GM18867 (cell line): ENCODE results near the gene RHEX.

Experiments
- ATAC-seq: cut with Tn5 transposase; IDR thresholded peaks from one replicate; pipeline ENCODE4 v1.9.1; 2021; ENCODE audit warnings: mild to moderate bottlenecking, moderate library complexity; ENCODE audit not compliant: unreplicated experiment

RHEX gene

DNA sequence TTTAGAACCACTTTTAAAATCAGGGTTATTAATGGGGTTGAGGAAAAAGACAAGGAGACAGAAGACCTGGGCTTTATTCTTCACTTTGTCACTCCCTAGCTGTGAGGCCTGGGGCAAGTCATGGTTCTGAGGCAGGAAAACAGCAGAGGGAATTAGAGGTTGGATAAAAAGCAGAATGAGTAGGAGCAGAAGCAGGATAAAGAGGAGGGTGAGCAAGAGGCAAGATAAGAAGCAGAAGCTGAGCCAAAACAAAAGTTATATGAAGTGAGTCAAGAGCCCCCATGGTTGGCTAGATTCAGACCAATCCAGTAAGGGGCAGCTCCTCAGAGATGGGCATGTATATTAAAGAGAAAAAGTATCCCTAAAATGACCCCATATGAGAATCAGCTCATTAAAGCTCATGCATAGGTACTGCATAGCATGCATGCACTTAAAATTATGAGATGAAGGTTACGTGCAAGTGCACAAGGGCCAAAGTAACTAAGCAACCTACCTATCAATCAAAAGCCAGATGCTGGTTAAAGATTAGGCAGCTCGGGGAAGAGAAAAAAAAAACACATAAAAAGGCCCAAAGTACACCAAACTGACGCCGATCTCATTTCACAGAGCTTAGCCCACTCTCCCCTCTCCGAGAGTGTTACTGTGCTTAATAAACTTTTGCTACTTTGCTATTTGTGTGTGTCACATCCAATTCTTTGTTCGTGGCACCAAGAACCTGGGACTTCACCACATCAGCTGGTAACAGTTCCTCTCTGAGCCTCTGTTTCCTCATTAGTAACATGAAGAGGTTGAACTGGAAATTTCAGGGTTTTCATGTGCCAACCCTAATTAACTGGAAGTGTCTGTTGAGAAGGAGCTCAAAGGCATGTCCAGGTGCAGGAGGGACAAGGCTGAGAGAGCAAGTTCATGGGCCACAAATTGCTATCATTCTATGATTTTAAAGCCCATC, 62.0 kb downstream of the RHEX start:
- ATAC-seq = no peak

DNA sequence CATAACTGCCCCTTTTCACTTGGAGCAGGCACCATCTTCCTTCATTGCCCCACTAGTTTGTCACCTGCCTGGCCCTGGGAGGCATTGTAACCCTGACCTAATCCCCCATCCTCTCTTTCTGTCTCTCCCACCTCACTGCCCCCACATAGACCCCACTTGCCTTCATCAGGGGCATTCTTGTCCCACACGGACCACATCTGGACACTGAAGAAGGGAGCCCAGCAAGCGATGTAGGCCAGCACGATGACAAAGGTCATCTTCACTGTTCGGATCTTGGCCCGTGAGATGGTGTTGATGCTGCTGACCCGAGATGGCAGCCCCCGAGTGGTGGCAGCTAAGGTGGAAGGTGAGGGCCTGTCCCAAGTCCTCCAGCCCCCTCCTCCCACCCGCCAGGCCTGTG, 62.8 kb downstream of the RHEX start:
- no peak for ATAC-seq

DNA sequence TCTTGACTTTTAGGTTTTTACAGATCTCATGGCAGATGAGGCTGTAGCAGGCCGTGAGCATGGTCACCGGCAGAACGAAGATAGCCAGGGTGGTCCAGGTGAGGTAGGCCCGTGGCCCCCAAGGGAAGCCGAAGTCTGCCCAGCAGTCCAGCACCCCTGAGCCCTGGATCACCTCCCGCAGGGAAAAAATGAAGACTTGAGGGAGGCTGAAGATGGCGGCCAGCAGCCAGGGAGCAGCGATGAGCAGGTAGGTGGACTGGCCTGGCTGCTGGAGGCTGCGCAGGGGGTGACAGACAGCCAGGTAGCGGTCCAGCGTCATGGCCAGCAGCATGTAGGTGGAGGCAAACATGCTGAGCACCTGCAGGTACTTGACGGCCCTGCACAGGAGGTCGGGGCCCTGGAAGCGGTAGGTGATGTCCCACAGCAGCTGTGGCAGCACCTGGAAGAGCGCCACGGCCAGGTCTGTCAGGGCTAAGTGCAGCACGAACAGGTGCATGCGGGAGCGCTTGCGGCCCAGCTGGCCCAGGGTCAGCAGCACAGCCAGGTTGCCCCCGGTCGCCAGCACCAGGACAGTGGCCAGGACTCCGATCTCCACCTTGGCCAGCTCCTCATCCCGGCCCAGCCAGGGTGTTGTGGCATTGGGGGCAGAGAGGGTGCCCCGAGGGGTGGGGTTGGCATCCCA, 63.4 kb downstream of the RHEX start:
- ATAC-seq = no peak

DNA sequence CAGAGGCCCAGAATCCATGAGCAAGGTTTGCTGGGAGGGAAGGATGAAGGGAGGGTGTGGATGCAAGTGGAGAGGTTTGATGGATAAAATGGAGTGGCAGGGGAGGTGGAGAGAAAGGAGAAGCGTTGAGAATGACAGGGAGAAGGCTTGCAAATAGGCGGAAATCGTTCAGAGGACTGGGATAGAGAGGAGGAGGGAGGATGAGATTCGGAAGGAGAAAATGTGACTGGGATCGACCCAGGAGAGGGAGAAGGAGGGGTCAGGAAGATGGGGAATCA, 63.8 kb downstream of the RHEX start:
- no peak for ATAC-seq

DNA sequence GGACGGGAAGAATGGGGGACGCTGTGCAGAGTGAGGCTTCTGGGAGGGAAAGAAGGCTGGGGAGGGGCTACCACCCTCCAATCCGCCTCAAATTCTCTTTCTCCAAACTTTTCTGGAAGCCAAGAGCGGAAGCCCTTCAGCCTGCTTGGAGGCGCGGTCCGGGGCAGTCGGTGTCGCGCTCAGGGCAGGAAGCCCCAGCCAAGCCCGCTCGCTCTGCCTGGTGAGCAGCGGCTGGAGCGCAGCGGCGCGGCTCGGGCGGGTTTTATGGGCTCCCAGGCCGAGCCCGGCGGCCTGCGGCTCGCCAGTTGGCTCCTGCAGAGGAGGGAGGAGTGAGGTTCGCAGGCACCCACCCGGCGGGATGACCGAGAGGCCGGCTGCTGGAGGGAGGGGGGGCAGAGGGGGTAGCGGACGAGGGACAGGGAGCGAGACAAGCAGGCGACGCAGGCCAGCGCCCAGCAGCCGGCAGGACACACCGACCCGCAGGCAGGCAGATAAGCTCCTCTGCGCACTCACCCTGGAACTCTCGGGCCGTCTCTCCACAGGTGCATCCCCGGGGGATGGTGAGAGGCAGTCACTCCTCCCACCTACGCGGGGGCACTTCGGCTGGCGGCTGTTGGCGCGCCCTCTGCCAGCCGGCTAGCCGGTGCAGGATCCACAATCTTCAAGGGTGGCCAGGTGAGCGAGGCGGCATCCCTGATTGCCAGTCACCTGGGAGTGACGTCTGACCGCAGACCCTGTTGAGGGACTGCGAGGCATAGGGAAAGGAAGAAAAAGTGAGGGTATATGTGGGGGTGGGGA, 64.4 kb downstream of the RHEX start, which contains the start of gene AVPR1B:
Gene AVPR1B, minus strand, starts transcription at position 238 of the 798 bp plus-strand sequence. CDS start 498 bp downstream, outside the sequence.
- ATAC-seq = no peak

DNA sequence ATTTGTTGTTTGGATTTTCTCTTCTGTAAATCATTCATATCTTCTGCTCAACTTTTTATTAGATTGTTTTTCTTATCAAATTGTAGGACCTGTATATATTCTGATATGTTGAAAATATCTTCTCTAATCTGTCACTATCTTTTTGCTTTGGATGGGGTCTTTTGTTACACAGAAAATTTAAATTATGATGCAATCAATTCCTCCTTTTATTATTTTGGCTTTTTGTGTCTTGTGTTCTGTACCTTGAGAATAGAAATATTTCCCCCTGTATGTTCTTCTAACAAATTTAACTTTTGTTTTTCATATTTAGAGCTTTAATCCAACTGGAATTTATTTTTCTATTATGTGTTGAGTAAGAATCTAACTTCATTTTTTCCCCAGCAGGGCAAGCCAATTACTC, 67.4 kb downstream of the RHEX start:
- ATAC-seq = no peak

DNA sequence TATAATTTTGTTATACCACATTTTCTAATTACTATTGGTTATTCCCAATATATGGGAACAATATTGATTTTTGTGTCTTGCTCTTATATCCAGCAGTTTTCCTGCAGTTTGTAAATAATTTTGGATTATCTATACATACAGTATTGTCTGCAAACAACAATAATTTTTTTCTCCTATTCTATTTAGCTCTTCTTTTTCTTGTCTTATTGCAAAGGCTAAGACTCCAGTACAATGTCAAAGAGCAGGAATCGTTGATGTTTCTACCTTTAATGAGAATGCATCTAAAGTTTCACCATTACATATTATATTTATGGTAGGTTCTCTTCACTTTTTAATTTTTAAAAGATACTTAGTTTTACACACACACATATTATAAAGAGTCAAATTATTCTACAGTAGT, 68.3 kb downstream of the RHEX start:
- no peak for ATAC-seq

DNA sequence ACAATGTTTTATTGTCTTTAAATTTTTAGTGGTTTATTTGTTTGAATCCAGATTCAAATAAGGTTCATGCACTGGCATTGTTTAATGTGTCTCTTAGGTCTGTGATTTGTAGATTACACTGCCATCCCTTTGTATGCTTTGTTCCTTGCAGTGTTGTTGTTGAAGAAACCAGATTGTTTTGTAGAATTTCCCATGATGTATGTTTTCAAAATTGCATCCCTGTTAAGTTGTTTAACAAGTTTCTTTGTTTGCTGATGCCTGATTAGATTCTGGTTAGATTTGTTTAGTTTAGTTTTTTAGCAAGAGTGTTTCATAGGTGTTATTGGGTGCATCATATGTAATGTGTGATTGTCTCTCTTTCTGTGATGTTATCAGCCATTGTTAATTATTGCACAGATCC, 69.7 kb downstream of the RHEX start:
- no peak for ATAC-seq

DNA sequence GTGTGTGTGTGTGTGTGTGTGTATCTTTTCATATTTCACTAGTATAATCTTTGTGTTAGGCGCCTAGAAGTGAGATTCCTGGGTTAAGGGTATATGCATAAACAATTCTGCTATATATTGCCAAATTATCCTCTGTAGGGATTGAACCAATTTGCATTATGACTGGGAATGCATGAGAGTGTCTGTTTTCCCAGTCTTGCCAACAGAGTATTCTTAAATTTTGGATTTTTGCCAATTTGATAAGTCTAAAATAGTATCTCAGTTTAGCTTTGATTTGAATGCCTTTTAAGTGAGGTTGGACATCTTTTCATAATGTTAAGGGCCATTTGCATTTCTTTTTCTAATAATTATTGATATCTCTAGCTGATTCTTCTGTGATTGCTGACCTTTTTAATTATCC, 72.4 kb downstream of the RHEX start:
- ATAC-seq = no peak

DNA sequence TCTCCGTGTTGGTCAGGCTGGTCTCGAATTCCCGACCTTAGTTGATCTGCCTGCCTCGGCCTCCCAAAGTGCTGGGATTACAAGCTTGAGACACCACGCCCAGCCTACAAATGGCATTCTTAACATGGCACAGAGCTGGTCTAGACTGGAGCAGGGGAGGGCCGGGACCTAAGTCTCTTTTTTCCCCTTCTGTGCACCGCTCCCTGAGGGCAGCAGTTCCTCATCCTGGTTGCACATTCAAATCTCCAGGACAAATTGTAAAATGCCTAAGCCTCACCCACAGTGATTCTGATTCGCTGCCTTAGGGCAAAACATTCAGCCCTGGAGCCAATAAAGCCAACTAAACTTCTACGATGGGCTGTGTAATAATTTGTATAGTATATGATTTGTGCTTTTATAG, 74.4 kb downstream of the RHEX start:
- no peak for ATAC-seq

DNA sequence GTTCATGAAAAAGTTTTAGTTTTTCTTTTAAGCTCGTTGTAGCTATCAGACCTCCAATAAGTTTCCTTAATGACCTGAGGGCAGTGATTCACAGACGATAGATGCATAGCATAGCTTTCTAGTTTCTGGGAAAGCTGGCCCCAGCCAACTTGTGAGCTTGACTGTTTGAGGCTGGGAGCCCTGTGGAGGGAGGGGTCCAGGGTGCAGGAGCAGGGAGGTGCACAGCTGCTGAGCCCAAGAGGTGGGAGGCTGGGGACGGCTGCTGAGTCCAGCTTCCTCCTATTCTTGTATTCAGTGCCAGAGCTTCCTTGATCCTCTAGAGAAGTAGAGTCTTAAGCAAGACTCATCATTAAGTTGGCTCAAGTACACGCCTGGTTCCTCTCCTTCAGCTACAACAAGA, 75.2 kb downstream of the RHEX start:
- no peak for ATAC-seq

DNA sequence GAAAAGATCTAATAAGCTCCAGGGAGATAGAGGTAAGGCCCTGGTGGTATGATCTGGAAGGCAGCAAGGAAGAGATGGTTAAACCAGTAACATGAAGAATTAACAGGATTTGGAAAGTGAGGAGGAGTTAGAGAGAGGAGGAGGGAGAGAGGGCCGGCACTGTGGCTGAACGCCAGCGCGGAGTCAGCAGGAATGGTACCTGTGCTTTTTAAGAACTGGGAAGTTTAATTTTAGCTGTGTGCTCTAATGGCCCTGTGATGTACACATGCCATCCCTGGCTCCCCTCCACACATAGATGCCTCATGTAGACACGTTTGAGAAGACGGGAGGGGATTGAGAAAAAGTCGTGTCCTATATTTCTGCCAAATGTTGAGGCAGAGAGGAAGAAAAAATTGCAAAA, 78.1 kb downstream of the RHEX start:
- ATAC-seq = no peak

DNA sequence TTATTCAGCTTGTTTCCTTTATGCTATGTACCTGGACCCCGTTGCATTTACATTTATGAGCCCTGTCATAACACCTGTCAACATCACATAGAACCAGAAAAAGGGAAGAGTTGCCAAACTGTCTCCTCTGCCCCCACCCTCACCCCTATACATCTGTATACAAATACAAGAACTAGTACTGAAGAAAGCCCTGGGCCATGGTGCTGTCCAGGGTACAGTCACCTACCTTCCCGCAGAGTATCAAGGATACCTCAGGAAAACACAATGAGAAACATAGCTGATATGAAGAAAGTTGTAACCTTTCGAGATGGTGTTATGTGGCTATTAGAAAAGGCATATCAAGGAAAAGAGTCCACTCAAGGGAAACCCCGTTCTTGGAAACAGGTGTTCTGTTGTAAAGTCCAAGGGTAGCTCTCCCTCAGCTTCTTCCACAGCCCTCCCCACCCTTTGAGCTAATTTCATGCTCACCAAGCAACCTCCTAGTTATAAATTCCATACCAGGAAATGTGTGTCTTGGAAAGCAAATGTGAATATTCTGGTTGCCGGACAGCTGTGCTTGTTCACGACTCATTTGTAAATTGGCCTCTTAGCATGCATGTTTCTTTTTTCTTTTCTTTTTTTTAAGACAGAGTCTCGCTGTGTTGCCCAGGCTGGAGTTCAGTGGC, 80.9 kb downstream of the RHEX start:
- ATAC-seq = no peak

DNA sequence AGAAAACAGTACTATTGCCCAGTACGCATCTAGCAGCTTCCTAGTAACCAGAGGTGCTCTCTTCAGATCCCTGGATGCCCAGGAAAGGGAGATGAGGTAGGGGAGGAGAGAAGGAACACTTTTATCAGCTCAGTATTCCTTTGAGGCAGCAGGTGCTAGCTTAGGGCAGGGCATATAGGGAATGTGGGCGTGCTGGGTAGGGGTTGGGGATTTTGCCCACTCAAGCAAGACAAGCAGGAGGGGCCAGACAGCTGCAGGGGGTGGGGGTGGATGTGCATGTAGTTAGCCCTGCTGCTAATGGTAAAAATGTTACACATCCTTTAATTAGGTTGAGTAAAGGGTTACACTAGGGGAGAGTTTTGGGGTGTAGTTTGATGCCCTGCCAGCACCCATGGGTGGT, 82.3 kb downstream of the RHEX start:
- no peak for ATAC-seq

DNA sequence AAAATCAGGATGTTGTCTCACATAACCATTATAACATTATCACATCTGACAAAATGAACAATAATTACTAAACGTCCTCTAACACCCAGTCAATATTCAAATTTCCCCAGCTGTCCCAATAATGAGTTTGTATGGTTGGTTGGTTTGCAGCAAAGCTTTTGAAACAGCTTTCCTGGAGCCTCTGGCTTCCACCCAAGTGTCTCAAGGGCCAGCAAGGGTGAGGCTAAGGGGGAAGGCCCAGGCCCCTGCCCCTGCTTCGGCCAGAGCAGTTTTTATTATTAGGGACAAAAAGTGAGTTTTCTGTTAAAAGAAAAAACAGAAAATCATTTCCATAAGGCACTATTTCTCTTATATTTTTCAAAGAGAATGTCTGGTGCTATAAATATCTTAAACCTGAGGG, 83.3 kb downstream of the RHEX start:
- ATAC-seq = no peak

DNA sequence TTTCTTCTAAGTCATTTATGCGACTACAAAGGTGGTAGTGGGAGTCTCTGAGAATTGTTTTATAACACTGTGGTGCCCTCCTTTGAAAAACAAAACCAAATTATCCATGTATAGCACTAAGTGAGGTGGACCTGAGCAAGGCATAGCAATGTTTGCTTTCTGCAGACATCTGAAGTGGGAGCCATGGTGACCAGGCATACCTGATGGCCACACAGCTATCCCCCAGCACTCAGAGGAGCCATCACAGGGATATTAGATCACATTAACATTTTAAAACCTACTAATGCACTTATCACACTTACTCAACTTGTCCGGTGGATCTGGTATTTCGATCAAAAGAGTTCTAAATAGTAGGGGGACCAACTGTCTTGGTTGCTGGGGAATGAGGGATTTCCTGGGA, 89.0 kb downstream of the RHEX start:
- no peak for ATAC-seq

DNA sequence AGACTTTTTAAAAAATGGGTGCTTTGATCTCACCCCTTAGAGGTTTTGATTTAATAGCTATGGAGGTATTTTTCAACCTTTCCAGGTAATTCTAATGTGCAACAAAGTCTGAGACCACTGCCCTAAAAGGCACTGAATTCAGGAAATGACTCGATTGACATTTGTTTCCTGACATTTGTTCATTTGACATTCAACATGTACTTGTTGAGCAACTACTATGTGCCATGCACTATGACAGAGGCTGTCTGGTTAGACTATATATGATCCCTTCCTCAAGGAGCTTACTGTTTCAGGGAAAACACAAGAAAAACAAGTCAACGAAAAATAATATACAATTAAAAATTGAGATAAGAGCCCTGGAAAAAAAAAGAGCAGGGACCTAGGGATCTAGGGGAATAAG, 89.8 kb downstream of the RHEX start:
- no peak for ATAC-seq

DNA sequence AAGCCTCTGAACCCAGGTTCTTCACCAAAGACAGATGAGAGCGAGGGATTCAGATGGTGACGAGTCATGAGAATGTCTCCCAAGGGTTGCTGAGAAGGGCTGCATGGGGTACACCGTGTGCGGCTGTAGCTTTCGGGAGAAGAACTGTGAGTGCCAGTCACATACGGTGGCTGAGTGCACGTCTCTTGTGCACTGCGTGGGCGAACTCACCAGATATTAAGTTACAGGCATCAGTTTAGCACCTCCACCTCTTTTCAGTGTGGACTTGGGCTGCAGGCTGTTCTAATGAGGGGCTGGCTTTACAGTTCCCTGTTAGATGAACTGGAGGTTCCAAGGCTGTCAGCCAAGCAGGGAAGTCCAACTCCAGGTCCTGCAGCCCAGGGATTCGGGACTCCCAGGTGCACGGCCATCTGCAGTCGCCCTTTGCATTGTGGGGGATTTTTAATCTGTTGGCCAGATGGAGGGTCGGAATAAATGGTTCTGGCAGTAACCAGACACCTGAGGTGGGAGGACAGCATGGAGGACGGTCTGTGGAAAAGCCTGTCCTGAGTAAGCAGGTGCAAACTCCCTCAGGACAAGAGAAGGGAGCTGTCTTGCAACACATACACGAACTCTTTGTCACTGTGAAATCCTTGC, 90.7 kb downstream of the RHEX start:
- no peak for ATAC-seq

DNA sequence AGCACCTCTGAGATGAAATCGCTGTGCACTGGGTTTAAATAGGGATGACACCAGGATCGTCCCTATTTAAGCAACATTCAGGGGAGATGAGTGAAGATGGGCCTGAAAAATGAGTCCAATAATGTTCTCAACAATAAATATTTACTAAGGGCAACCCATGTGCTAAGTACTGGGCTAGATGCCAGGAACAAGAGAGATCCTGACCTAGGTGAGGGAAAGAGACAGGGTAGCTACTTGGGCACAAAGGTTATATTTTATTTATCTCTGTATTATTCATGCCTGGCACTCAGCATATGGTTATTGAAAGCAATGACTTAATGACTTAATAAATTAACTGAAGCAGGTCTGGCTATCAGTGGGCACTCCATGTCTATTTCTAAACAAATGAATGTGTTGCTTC, 91.6 kb downstream of the RHEX start:
- ATAC-seq = no peak

DNA sequence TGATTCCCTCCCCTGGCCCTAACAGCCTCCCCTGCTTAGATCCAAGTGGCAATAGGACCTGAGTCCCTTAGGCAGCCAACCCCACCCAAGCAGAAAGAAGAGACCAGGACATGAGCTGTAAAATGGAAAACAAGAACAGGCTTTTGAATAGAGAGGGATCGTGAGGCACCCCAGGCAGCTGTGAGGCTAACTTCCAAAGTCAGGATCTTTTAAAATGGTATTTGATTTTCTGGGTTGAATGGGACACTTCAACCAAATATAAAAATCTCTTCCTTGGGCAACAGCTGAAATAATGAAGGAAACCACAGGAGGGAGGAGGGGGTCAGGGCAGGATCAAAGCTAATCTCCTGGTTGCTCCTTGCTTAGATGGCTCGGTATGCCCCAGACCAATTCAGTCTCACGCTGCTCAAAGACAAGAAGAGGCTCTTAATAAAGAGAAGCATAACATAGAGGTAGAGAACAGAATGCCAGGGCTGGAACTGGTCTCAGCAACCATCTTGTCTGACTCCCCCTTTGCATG, 92.9 kb downstream of the RHEX start:
- ATAC-seq = no peak
